Gastrocnemius medialis (tissue), 4 donors: ENCODE results near the gene SMIM13.

ENCODE experiments used
- CTCF ChIP-seq, 5 experiments: fragments of 450-650 bp in 3 of 5; fragments of 200-600 bp in 2 of 5; sonication (generic) in 2 of 5; IDR thresholded peaks in 4 of 5; conservative IDR thresholded peaks in 1 of 5; 1 replicate in 4 of 5; 2 replicates in 1 of 5; pipeline ENCODE4 v1.5.1; 2016 to 2019; ENCODE audit warnings: antibody characterized with exemption in 5 of 5, mild to moderate bottlenecking in 3 of 5, moderate library complexity in 3 of 5
- POLR2A ChIP-seq, 2 donors: fragments of 450-650 bp; IDR thresholded peaks; one replicate each; pipeline ENCODE4 v1.6.1; 2017; ENCODE audit warnings: antibody characterized with exemption in 2 of 2, mild to moderate bottlenecking in 2 of 2, moderate library complexity in 2 of 2

- no peak for TF ChIP-seq CTCF (IDR thresholded peaks at IDR 0.05 in 4 of 5, conservative IDR thresholded peaks at IDR 0.05 in 1 of 5)
- no peak for TF ChIP-seq POLR2A (IDR thresholded peaks at IDR 0.05)
Observed at GRCh38 chr6:11181478-11182136, 88.0 kb downstream of the SMIM13 start.
